ENCODE data around the gene KCTD16. TPM values are rescaled to one million over a fixed set of nuclear protein-coding genes. Genes with fewer than 3 reads are reported as not detected.

The KCTD16 gene
- total and polyA plus RNA-seq, 2 experiments from 2014 or later: 0.45 to 3.4 TPM

GRCh38 chr5:144267961-144268513 lies 97.4 kb downstream of the KCTD16 start:
- Histone ChIP-seq H3K27ac (no peak overlapping the region), H3K4me3 (no peak overlapping the region), H2AFZ (no peak overlapping the region), H3K36me3 (replicated peaks; ENCODE audit: insufficient read depth, low read depth) (no peaks in the 10 kb centered on the region), H4K20me1 (ENCODE audit: insufficient read depth, poor library complexity, severe bottlenecking) (no peaks in the 10 kb centered on the region), H3K27me3 (no peaks in the 10 kb centered on the region), H3K4me2 (no peak overlapping the region), H3K4me1 (ENCODE audit: insufficient read depth) (no peaks in the 10 kb centered on the region), H3K9me2 (replicated peaks; ENCODE audit: insufficient read depth) (no peaks in the 10 kb centered on the region), H3K79me2 (no peaks in the 10 kb centered on the region), H3K9me3 (ENCODE audit: low read depth) (no peaks in the 10 kb centered on the region)
- DNase-seq (ENCODE audit: low spot score): no peak
- 79% methylated on average over 4 of the region's 4 CpGs for whole genome bisulfite sequencing (ENCODE audit: low lambda C conversion rate, missing lambda C conversion rate)
- no peak for TF ChIP-seq EZH2phosphoT487 (IDR thresholded peaks at IDR 0.05; ENCODE audit: low read depth, severe bottlenecking, unreplicated experiment)
- TF ChIP-seq CTCF (IDR thresholded peaks at IDR 0.05; ENCODE audit: poor library complexity): no peak

- Histone ChIP-seq H3K36me3 (replicated peaks; ENCODE audit: insufficient read depth, low read depth) (no peaks in the 10 kb centered on the region), H3K9me3 (ENCODE audit: low read depth) (no peaks in the 10 kb centered on the region), H3K4me3 (no peak overlapping the region), H2AFZ (no peak overlapping the region), H3K4me2 (no peak overlapping the region), H3K9me2 (replicated peaks; ENCODE audit: insufficient read depth) (no peaks in the 10 kb centered on the region), H4K20me1 (ENCODE audit: insufficient read depth, poor library complexity, severe bottlenecking) (no peaks in the 10 kb centered on the region), H3K27me3 (no peaks in the 10 kb centered on the region), H3K4me1 (ENCODE audit: insufficient read depth) (no peaks in the 10 kb centered on the region), H3K27ac (no peak overlapping the region), H3K79me2 (no peaks in the 10 kb centered on the region)
- WGBS (ENCODE audit: low lambda C conversion rate, missing lambda C conversion rate): 92% methylated on average over 2 of the region's 2 CpGs
- DNase-seq (ENCODE audit: low spot score): no peak
- TF ChIP-seq CTCF (IDR thresholded peaks at IDR 0.05; ENCODE audit: poor library complexity) (no peak), EZH2 (IDR thresholded peaks at IDR 0.05; ENCODE audit: borderline replicate concordance) (no peak), EZH2phosphoT487 (IDR thresholded peaks at IDR 0.05; ENCODE audit: low read depth, severe bottlenecking, unreplicated experiment) (no peak)
Observed at GRCh38 chr5:144273232-144274027, 102.8 kb downstream of the KCTD16 start.

- Histone ChIP-seq H3K9me2 (replicated peaks; ENCODE audit: insufficient read depth) (no peaks in the 10 kb centered on the region), H2AFZ (no peak overlapping the region), H3K4me3 (no peak overlapping the region), H3K36me3 (replicated peaks; ENCODE audit: insufficient read depth, low read depth) (no peaks in the 10 kb centered on the region), H4K20me1 (ENCODE audit: insufficient read depth, poor library complexity, severe bottlenecking) (no peaks in the 10 kb centered on the region), H3K79me2 (no peaks in the 10 kb centered on the region), H3K27me3 (no peaks in the 10 kb centered on the region), H3K27ac (no peak overlapping the region), H3K9me3 (ENCODE audit: low read depth) (no peaks in the 10 kb centered on the region), H3K4me1 (ENCODE audit: insufficient read depth) (no peaks in the 10 kb centered on the region), H3K4me2 (no peak overlapping the region)
- DNase-seq (ENCODE audit: low spot score): no peak
- WGBS (ENCODE audit: low lambda C conversion rate, missing lambda C conversion rate): 90% methylated on average over 5 of the region's 5 CpGs
- TF ChIP-seq EZH2 (IDR thresholded peaks at IDR 0.05; ENCODE audit: borderline replicate concordance): no peak
- no peak for TF ChIP-seq CTCF (IDR thresholded peaks at IDR 0.05; ENCODE audit: poor library complexity)
- no peak for TF ChIP-seq EZH2phosphoT487 (IDR thresholded peaks at IDR 0.05; ENCODE audit: low read depth, severe bottlenecking, unreplicated experiment)
Observed at GRCh38 chr5:144275329-144275728, 104.7 kb downstream of the KCTD16 start.
